GM21528 (cell line): ENCODE results near the gene EFNA4.

Experiments
- ATAC-seq: cut with Tn5 transposase; IDR thresholded peaks from one replicate; pipeline ENCODE4 v1.9.1; 2021; ENCODE audit warnings: mild to moderate bottlenecking, moderate library complexity; ENCODE audit not compliant: unreplicated experiment, low FRiP score

The EFNA4 gene

GRCh38 chr1:155084722-155085503, 21.4 kb downstream of the EFNA4 start:
- peak; percentile 74 for ATAC-seq

- ATAC-seq = no peak
Observed at GRCh38 chr1:155085504-155086127, 22.1 kb downstream of the EFNA4 start.

- no peak for ATAC-seq
Observed at GRCh38 chr1:155086128-155086741, 22.7 kb downstream of the EFNA4 start.

GRCh38 chr1:155086856-155087535, 23.5 kb downstream of the EFNA4 start:
- no peak for ATAC-seq

GRCh38 chr1:155091071-155092051, 27.8 kb downstream of the EFNA4 start:
- ATAC-seq = peak; percentile 49

GRCh38 chr1:155092131-155092530, 28.6 kb downstream of the EFNA4 start:
- no peak for ATAC-seq

- ATAC-seq = no peak
Observed at GRCh38 chr1:155092641-155093040, 29.1 kb downstream of the EFNA4 start.

- no peak for ATAC-seq
Observed at GRCh38 chr1:155093911-155094621, 30.5 kb downstream of the EFNA4 start.

GRCh38 chr1:155094622-155094948, 31.0 kb downstream of the EFNA4 start:
- no peak for ATAC-seq

GRCh38 chr1:155099331-155099730, 35.8 kb downstream of the EFNA4 start:
- ATAC-seq = no peak

- ATAC-seq = no peak
Observed at GRCh38 chr1:155103325-155103724, 39.8 kb downstream of the EFNA4 start.

- no peak for ATAC-seq
Observed at GRCh38 chr1:155104605-155105534, 41.3 kb downstream of the EFNA4 start.

GRCh38 chr1:155105604-155106011, 42.1 kb downstream of the EFNA4 start:
- ATAC-seq = no peak

- no peak for ATAC-seq
Observed at GRCh38 chr1:155106862-155107261, 43.3 kb downstream of the EFNA4 start.

GRCh38 chr1:155107309-155108264, 44.0 kb downstream of the EFNA4 start:
- no peak for ATAC-seq

GRCh38 chr1:155108296-155108695, 44.8 kb downstream of the EFNA4 start:
- ATAC-seq = no peak

- ATAC-seq = no peak
Observed at GRCh38 chr1:155110381-155110780, 46.8 kb downstream of the EFNA4 start.
